ENCODE data around the gene GRM8. TPM values are rescaled to one million over a fixed set of nuclear protein-coding genes. Genes with fewer than 3 reads are reported as not detected.
"Not testable (repeated sequence)": the region's sequence is repeated elsewhere in the genome, so short reads cannot be mapped to it uniquely, and the experiment has no call there.

The GRM8 gene
- total RNA-seq, 1 experiment from 2014 or later, result not detected

DNA sequence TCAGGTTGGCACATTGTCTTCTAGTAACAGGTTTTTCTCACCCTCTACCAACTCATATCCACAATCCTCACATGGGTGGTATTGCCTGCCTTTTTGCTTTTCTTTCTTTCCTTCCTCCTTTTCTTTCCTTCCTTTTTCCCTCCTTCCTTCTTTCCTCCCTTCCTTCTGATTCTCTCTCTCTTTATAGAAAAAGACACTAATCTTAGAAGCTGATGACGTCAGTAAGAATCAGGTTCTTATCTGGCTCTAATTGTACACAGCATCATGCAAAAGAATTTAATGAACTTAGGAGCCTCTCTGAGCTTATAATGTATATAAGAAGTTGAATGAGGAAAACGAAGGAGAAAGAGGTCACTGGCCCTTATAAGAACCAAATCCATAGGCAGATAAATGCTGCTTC lies 328.3 kb downstream of the GRM8 start:
- no peak overlapping the region for H3K27ac ChIP-seq (ENCODE audit: low read length)
- no TSS peak for BruUV-seq (replicated peaks)
- H3K27me3 ChIP-seq (ENCODE audit: control insufficient read depth, insufficient read depth, low read length), result no peaks in the 10 kb centered on the region
- intact Hi-C loops (cut with micrococcal nuclease; ENCODE audit: unreplicated experiment), result no loop called here
- no peaks in the 10 kb centered on the region for H3K4me1 ChIP-seq (ENCODE audit: control insufficient read depth, insufficient read depth, low read length)
- H3K36me3 ChIP-seq (ENCODE audit: control insufficient read depth, insufficient read depth, low read length), result no peaks in the 10 kb centered on the region
- no peak overlapping the region for H3K4me3 ChIP-seq (ENCODE audit: low read depth in 2 of 2, low read length in 2 of 2)
- in situ Hi-C loops (cut with HindIII; ENCODE audit: low pct_unique_long_range_greater_than_20kb, low sequenced_read_pairs), result no loop called here
- TF ChIP-seq SIN3A (IDR thresholded peaks at IDR 0.05; ENCODE audit: borderline replicate concordance, insufficient read depth, low read depth, low read length) (no peak), POLR2AphosphoS5 (IDR thresholded peaks at IDR 0.05; ENCODE audit: low read depth, low read length) (no peak), REST (IDR thresholded peaks at IDR 0.05; ENCODE audit: insufficient read depth in 1 of 2, low read depth in 2 of 2, low read length in 1 of 2) (no peak), TCF7L2 (IDR thresholded peaks at IDR 0.05; ENCODE audit: low read depth, low read length) (no peak)
- TF ChIP-seq, protein P1, sequence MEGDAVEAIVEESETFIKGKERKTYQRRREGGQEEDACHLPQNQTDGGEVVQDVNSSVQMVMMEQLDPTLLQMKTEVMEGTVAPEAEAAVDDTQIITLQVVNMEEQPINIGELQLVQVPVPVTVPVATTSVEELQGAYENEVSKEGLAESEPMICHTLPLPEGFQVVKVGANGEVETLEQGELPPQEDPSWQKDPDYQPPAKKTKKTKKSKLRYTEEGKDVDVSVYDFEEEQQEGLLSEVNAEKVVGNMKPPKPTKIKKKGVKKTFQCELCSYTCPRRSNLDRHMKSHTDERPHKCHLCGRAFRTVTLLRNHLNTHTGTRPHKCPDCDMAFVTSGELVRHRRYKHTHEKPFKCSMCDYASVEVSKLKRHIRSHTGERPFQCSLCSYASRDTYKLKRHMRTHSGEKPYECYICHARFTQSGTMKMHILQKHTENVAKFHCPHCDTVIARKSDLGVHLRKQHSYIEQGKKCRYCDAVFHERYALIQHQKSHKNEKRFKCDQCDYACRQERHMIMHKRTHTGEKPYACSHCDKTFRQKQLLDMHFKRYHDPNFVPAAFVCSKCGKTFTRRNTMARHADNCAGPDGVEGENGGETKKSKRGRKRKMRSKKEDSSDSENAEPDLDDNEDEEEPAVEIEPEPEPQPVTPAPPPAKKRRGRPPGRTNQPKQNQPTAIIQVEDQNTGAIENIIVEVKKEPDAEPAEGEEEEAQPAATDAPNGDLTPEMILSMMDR (IDR thresholded peaks at IDR 0.05), result no peak
- POLR2A ChIA-PET, result no interaction called here
- CTCF ChIA-PET, result no interaction called here
- DNase-seq (ENCODE audit: low read depth, low spot score) (no peak), ATAC-seq (no peak)
- no peaks in the 10 kb centered on the region for H3K9me3 ChIP-seq (ENCODE audit: control insufficient read depth, insufficient read depth, low read depth, low read length)

- H3K4me3 ChIP-seq (ENCODE audit: low read depth in 2 of 2, low read length in 2 of 2); DNase-seq (ENCODE audit: low read depth, low spot score); ATAC-seq; intact Hi-C loops (cut with micrococcal nuclease; ENCODE audit: unreplicated experiment); H3K9me3 ChIP-seq (ENCODE audit: control insufficient read depth, insufficient read depth, low read depth, low read length); H3K36me3 ChIP-seq (ENCODE audit: control insufficient read depth, insufficient read depth, low read length); POLR2A ChIA-PET; H3K4me1 ChIP-seq (ENCODE audit: control insufficient read depth, insufficient read depth, low read length); in situ Hi-C loops (cut with HindIII; ENCODE audit: low pct_unique_long_range_greater_than_20kb, low sequenced_read_pairs); CTCF ChIA-PET; BruUV-seq (replicated peaks); H3K27me3 ChIP-seq (ENCODE audit: control insufficient read depth, insufficient read depth, low read length); H3K27ac ChIP-seq (ENCODE audit: low read length): not testable (repeated sequence)
Measured at GRCh38 chr7:126911627-126912026, 341.1 kb downstream of the GRM8 start.

GRCh38 chr7:126908564-126908963 lies 344.2 kb downstream of the GRM8 start:
- ATAC-seq; in situ Hi-C loops (cut with HindIII; ENCODE audit: low pct_unique_long_range_greater_than_20kb, low sequenced_read_pairs); H3K9me3 ChIP-seq (ENCODE audit: control insufficient read depth, insufficient read depth, low read depth, low read length); BruUV-seq (replicated peaks); H3K4me3 ChIP-seq (ENCODE audit: low read depth in 2 of 2, low read length in 2 of 2); H3K27ac ChIP-seq (ENCODE audit: low read length); CTCF ChIA-PET; H3K27me3 ChIP-seq (ENCODE audit: control insufficient read depth, insufficient read depth, low read length); H3K4me1 ChIP-seq (ENCODE audit: control insufficient read depth, insufficient read depth, low read length); H3K36me3 ChIP-seq (ENCODE audit: control insufficient read depth, insufficient read depth, low read length); intact Hi-C loops (cut with micrococcal nuclease; ENCODE audit: unreplicated experiment); DNase-seq (ENCODE audit: low read depth, low spot score); POLR2A ChIA-PET: not testable (repeated sequence)

DNA sequence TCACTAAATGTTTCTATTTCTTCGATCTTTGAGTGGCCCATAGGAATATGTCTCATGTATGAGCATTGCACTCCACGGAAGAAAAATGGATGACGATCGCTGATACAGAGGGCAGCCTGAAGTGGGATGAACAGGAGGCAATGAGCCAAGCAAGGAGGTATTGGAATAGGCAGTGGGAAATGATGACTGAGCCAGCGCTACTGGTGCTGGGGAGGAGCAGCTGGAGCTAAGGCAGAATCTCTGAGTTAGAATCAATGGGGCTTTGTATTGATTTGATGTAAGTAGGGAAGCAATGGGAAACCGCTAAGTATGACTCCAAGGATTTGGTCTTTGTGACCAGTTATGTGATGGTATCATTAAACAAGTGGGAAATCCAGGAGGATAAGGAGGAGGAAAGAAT lies 345.1 kb downstream of the GRM8 start:
- H3K4me1 ChIP-seq (ENCODE audit: control insufficient read depth, insufficient read depth, low read length); ATAC-seq; H3K9me3 ChIP-seq (ENCODE audit: control insufficient read depth, insufficient read depth, low read depth, low read length); H3K4me3 ChIP-seq (ENCODE audit: low read depth in 2 of 2, low read length in 2 of 2); in situ Hi-C loops (cut with HindIII; ENCODE audit: low pct_unique_long_range_greater_than_20kb, low sequenced_read_pairs); intact Hi-C loops (cut with micrococcal nuclease; ENCODE audit: unreplicated experiment); BruUV-seq (replicated peaks); DNase-seq (ENCODE audit: low read depth, low spot score); CTCF ChIA-PET; H3K27ac ChIP-seq (ENCODE audit: low read length); H3K27me3 ChIP-seq (ENCODE audit: control insufficient read depth, insufficient read depth, low read length); POLR2A ChIA-PET; H3K36me3 ChIP-seq (ENCODE audit: control insufficient read depth, insufficient read depth, low read length): not testable (repeated sequence)

DNA sequence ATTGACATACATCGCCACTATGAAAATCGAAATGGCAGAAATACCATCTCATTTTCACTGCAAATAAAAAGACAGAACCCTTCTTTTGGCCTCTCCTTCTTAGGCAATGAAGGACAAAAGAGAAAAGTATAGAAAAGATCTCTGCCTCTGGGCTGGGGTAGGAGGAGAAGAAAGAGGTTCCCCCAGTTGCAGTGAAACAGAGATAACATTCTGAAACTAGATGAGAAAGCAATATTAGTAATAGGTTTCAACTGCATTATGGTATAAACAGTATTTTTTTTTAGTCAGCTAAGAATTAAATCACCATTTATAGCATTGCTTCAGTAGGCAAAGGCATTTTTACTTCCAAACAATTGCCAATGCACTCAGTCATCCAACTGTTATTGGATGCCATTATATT lies 347.5 kb downstream of the GRM8 start:
- ATAC-seq; H3K9me3 ChIP-seq (ENCODE audit: control insufficient read depth, insufficient read depth, low read depth, low read length); H3K27ac ChIP-seq (ENCODE audit: low read length); H3K4me1 ChIP-seq (ENCODE audit: control insufficient read depth, insufficient read depth, low read length); H3K27me3 ChIP-seq (ENCODE audit: control insufficient read depth, insufficient read depth, low read length); H3K4me3 ChIP-seq (ENCODE audit: low read depth in 2 of 2, low read length in 2 of 2); H3K36me3 ChIP-seq (ENCODE audit: control insufficient read depth, insufficient read depth, low read length); DNase-seq (ENCODE audit: low read depth, low spot score); POLR2A ChIA-PET; CTCF ChIA-PET; in situ Hi-C loops (cut with HindIII; ENCODE audit: low pct_unique_long_range_greater_than_20kb, low sequenced_read_pairs); intact Hi-C loops (cut with micrococcal nuclease; ENCODE audit: unreplicated experiment); BruUV-seq (replicated peaks): not testable (repeated sequence)
